Measurements from ENCODE around the gene CTTNBP2. TPM values are rescaled to one million over a fixed set of nuclear protein-coding genes. Genes with fewer than 3 reads are reported as not detected.

Gene CTTNBP2
- polyA plus RNA-seq, 1 donor from 2014 or later = 53.5 TPM

- no peaks in the 10 kb centered on the region for H3K27me3 ChIP-seq (ENCODE audit: insufficient read depth, low read depth, low read length)
- no peaks in the 10 kb centered on the region for H3F3A ChIP-seq (ENCODE audit: insufficient read depth, low read length, poor library complexity, severe bottlenecking)
- no peak overlapping the region for H3K9ac ChIP-seq (ENCODE audit: low read length)
- no peaks in the 10 kb centered on the region for H3K79me2 ChIP-seq (replicated peaks; ENCODE audit: insufficient read depth, low read length)
- no peaks in the 10 kb centered on the region for H3K9me2 ChIP-seq (ENCODE audit: insufficient read depth, low read length)
- no peak overlapping the region for H3K27ac ChIP-seq (ENCODE audit: low read length)
- H3K4me2 ChIP-seq (ENCODE audit: low read length) = no peak overlapping the region
- H2AFZ ChIP-seq (ENCODE audit: low read depth, low read length) = no peak overlapping the region
- no peaks in the 10 kb centered on the region for H3K9me3 ChIP-seq (ENCODE audit: low read length)
- no peak for TF ChIP-seq MXI1 (conservative IDR thresholded peaks at IDR 0.05; ENCODE audit: poor library complexity, severe bottlenecking)
- TF ChIP-seq EP300 (conservative IDR thresholded peaks at IDR 0.05; ENCODE audit: poor library complexity, severe bottlenecking) = no peak
- no peak for TF ChIP-seq CTCF (IDR thresholded peaks at IDR 0.05; ENCODE audit: poor library complexity, severe bottlenecking)
- no peak for TF ChIP-seq SMC3 (conservative IDR thresholded peaks at IDR 0.05; ENCODE audit: poor library complexity)
- TF ChIP-seq POLR2AphosphoS5 (IDR thresholded peaks at IDR 0.05) = no peak
- TF ChIP-seq TAF1 (IDR thresholded peaks at IDR 0.05; ENCODE audit: low read depth) = no peak
- no peak overlapping the region for H3K4me3 ChIP-seq (ENCODE audit: low read length)
- H4K20me1 ChIP-seq (ENCODE audit: insufficient read depth) = no peaks in the 10 kb centered on the region
- H3K36me3 ChIP-seq (ENCODE audit: insufficient read depth, low read length) = no peaks in the 10 kb centered on the region
Observed at GRCh38 chr7:117912421-117912820, 39.2 kb upstream of the CTTNBP2 start.

DNA sequence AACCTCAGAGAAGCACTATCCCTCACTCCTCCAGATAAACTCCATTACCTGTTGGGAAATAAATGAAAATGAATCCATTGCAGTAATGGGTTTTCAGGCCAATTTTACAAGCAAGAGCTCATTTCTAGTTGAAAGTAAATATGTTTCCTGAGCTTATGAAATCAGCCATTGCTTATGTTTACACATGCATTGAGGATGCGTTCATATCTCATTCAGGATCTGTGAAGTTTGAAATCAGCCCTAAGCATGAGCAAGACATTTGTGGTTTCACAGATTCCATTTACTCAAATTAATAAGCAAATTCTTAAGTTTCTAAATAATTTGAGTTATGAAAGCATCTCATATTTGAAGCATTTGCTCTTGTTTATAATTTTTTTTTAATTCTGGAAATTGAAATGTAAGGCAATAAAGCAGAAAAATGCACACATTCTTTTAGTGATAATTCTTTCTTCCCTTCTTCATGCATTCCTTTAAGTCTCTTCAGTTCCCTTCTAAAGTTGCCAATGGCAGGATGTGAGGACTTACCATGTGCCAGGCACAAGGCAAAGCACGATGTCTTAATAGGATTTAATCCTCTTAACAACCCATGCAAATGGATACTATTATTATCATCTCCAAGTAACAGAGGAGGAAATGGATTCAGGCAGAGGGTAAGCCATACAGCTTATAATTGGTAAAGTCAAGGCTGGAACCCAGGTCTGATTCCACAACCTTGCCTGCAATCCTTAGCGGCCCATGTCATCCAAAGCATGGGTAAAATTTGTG lies 35.0 kb upstream of the CTTNBP2 start:
- Histone ChIP-seq H3K9me3 (ENCODE audit: low read length) (no peaks in the 10 kb centered on the region), H3K27ac (ENCODE audit: low read length) (no peak overlapping the region), H3K9me2 (ENCODE audit: insufficient read depth, low read length) (no peaks in the 10 kb centered on the region), H4K20me1 (ENCODE audit: insufficient read depth) (no peaks in the 10 kb centered on the region), H3K27me3 (ENCODE audit: insufficient read depth, low read depth, low read length) (no peaks in the 10 kb centered on the region), H3K4me3 (ENCODE audit: low read length) (no peak overlapping the region), H3K4me2 (ENCODE audit: low read length) (no peak overlapping the region), H3K9ac (ENCODE audit: low read length) (no peak overlapping the region), H3K36me3 (ENCODE audit: insufficient read depth, low read length) (no peaks in the 10 kb centered on the region), H3F3A (ENCODE audit: insufficient read depth, low read length, poor library complexity, severe bottlenecking) (no peaks in the 10 kb centered on the region), H2AFZ (ENCODE audit: low read depth, low read length) (no peak overlapping the region), H3K79me2 (replicated peaks; ENCODE audit: insufficient read depth, low read length) (no peaks in the 10 kb centered on the region)
- no peak for TF ChIP-seq EZH2 (IDR thresholded peaks at IDR 0.05; ENCODE audit: borderline replicate concordance, insufficient read depth, low read length, poor library complexity, severe bottlenecking)
- TF ChIP-seq SMC3 (conservative IDR thresholded peaks at IDR 0.05; ENCODE audit: poor library complexity) = no peak
- TF ChIP-seq EP300 (conservative IDR thresholded peaks at IDR 0.05; ENCODE audit: poor library complexity, severe bottlenecking) = no peak
- no peak for TF ChIP-seq POLR2AphosphoS5 (IDR thresholded peaks at IDR 0.05)
- TF ChIP-seq MXI1 (conservative IDR thresholded peaks at IDR 0.05; ENCODE audit: poor library complexity, severe bottlenecking) = no peak

GRCh38 chr7:117907049-117907640 lies 33.9 kb upstream of the CTTNBP2 start:
- Histone ChIP-seq H2AFZ (ENCODE audit: low read depth, low read length) (no peak overlapping the region), H3K4me3 (ENCODE audit: low read length) (no peak overlapping the region), H4K20me1 (ENCODE audit: insufficient read depth) (no peaks in the 10 kb centered on the region), H3K36me3 (ENCODE audit: insufficient read depth, low read length) (no peaks in the 10 kb centered on the region), H3K27me3 (ENCODE audit: insufficient read depth, low read depth, low read length) (no peaks in the 10 kb centered on the region), H3K9me3 (ENCODE audit: low read length) (no peaks in the 10 kb centered on the region), H3K4me2 (ENCODE audit: low read length) (no peak overlapping the region), H3K79me2 (replicated peaks; ENCODE audit: insufficient read depth, low read length) (no peaks in the 10 kb centered on the region), H3K27ac (ENCODE audit: low read length) (no peak overlapping the region), H3K9me2 (ENCODE audit: insufficient read depth, low read length) (no peaks in the 10 kb centered on the region), H3K9ac (ENCODE audit: low read length) (no peak overlapping the region), H3F3A (ENCODE audit: insufficient read depth, low read length, poor library complexity, severe bottlenecking) (no peaks in the 10 kb centered on the region)
- TF ChIP-seq EZH2 (IDR thresholded peaks at IDR 0.05; ENCODE audit: borderline replicate concordance, insufficient read depth, low read length, poor library complexity, severe bottlenecking) = no peak
- no peak for TF ChIP-seq TAF1 (IDR thresholded peaks at IDR 0.05; ENCODE audit: low read depth)
- TF ChIP-seq CTCF (IDR thresholded peaks at IDR 0.05; ENCODE audit: poor library complexity, severe bottlenecking) = no peak
- TF ChIP-seq, protein P1, sequence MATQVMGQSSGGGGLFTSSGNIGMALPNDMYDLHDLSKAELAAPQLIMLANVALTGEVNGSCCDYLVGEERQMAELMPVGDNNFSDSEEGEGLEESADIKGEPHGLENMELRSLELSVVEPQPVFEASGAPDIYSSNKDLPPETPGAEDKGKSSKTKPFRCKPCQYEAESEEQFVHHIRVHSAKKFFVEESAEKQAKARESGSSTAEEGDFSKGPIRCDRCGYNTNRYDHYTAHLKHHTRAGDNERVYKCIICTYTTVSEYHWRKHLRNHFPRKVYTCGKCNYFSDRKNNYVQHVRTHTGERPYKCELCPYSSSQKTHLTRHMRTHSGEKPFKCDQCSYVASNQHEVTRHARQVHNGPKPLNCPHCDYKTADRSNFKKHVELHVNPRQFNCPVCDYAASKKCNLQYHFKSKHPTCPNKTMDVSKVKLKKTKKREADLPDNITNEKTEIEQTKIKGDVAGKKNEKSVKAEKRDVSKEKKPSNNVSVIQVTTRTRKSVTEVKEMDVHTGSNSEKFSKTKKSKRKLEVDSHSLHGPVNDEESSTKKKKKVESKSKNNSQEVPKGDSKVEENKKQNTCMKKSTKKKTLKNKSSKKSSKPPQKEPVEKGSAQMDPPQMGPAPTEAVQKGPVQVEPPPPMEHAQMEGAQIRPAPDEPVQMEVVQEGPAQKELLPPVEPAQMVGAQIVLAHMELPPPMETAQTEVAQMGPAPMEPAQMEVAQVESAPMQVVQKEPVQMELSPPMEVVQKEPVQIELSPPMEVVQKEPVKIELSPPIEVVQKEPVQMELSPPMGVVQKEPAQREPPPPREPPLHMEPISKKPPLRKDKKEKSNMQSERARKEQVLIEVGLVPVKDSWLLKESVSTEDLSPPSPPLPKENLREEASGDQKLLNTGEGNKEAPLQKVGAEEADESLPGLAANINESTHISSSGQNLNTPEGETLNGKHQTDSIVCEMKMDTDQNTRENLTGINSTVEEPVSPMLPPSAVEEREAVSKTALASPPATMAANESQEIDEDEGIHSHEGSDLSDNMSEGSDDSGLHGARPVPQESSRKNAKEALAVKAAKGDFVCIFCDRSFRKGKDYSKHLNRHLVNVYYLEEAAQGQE (IDR thresholded peaks at IDR 0.05; ENCODE audit: borderline replicate concordance) = no peak
- TF ChIP-seq RAD21 (conservative IDR thresholded peaks at IDR 0.05) = no peak
- TF ChIP-seq SMC3 (conservative IDR thresholded peaks at IDR 0.05; ENCODE audit: poor library complexity) = no peak
- TF ChIP-seq EP300 (conservative IDR thresholded peaks at IDR 0.05; ENCODE audit: poor library complexity, severe bottlenecking) = no peak
